MCF 10A (cell line): ENCODE measurements around the gene TMEM151B. TPM values are rescaled to one million over a fixed set of nuclear protein-coding genes. Genes with fewer than 3 reads are reported as not detected.

Experiments used
- Bru-seq: library from RNA; stranded (reverse); fragments of 400-500 nt; gene quantifications from one replicate; lab custom pipeline; 2021; lab: Mats Ljungman, UMichigan
- BruChase-seq, 2 experiments: library from RNA; stranded (reverse); fragments of 400-500 nt; gene quantifications; one replicate each; lab custom pipeline; 2021; lab: Mats Ljungman, UMichigan
- BruUV-seq: library from RNA; stranded (reverse); fragments of 400-500 nt; replicated peaks from 2 replicates; lab custom pipeline; 2021; lab: Mats Ljungman, UMichigan
- CTCF ChIA-PET: fragments of 300-600 bp; sonication (Branson Sonifier 250); formaldehyde crosslinking; extraction: SDS; loops from one replicate; lab custom pipeline; 2021; ENCODE audit warnings: antibody characterized with exemption, inconsistent platforms; lab: Yijun Ruan, JAX
- POLR2A ChIA-PET: fragments of 300-600, 350-650 bp; sonication (Branson Sonifier 250); formaldehyde crosslinking; extraction: SDS; loops from one replicate; lab custom pipeline; 2020; ENCODE audit warnings: antibody characterized with exemption, inconsistent platforms; lab: Yijun Ruan, JAX
- DNase-seq: peaks from one replicate; pipeline ENCODE4 v3.0.0-alpha.2; 2018; ENCODE audit not compliant: unreplicated experiment
- H3K27ac Mint-ChIP-seq: one replicate; pipeline ENCODE4 v1.8.0; 2022; ENCODE audit warnings: mild to moderate bottlenecking, low read depth, mixed read lengths; ENCODE audit not compliant: unreplicated experiment
- H3K27me3 Mint-ChIP-seq: one replicate; pipeline ENCODE4 v1.8.0; 2022; ENCODE audit warnings: mixed read lengths; ENCODE audit not compliant: insufficient read depth, unreplicated experiment
- H3K36me3 Mint-ChIP-seq: one replicate; pipeline ENCODE4 v1.8.0; 2022; ENCODE audit warnings: mild to moderate bottlenecking, moderate library complexity, mixed read lengths; ENCODE audit not compliant: insufficient read depth, unreplicated experiment
- H3K4me1 Mint-ChIP-seq: one replicate; pipeline ENCODE4 v1.8.0; 2022; ENCODE audit warnings: mixed read lengths; ENCODE audit not compliant: insufficient read depth, unreplicated experiment
- H3K4me3 Mint-ChIP-seq: one replicate; pipeline ENCODE4 v1.8.0; 2022; ENCODE audit warnings: mild to moderate bottlenecking, moderate library complexity, mixed read lengths; ENCODE audit not compliant: unreplicated experiment
- H3K9me3 Mint-ChIP-seq: one replicate; pipeline ENCODE4 v1.8.0; 2022; ENCODE audit warnings: mixed read lengths; ENCODE audit not compliant: unreplicated experiment
- CTCF ChIP-seq: fragments of 200-600 bp; IDR thresholded peaks from one replicate; pipeline ENCODE4 v1.8.0; 2022; ENCODE audit warnings: antibody characterized with exemption, mild to moderate bottlenecking; ENCODE audit not compliant: unreplicated experiment
- intact Hi-C: fragments of 100-400 bp; cut with micrococcal nuclease; formaldehyde crosslinking; loops from 2 replicates; pipeline ENCODE4 v1.14.1; 2022
- long read RNA-seq: library from polyadenylated mRNA; stranded (forward); transcript quantifications from one replicate; pipeline ENCODE4 v2.0.0, GENCODE V29; 2022
- total RNA-seq: library from RNA; stranded (reverse); gene quantifications from 2 replicates; pipeline ENCODE4 v1.2.3, GENCODE V29; 2022

The TMEM151B gene
- total RNA-seq (not detected in 2 replicates), Bru-seq, nascent RNA (not detected), BruChase-seq, experiment 1, labeled RNA remaining after a 6-hour chase (not detected), BruChase-seq, experiment 2, labeled RNA remaining after a 2-hour chase (not detected)
- long read RNA-seq: 0 reads

- POLR2A ChIA-PET: interaction anchor here (0.7 to 4.2 kb wide), 2 partner anchors 37 to 70 kb away, joined by 3 to 17 read pairs; no protein-coding TSS in a partner anchor
- Mint-ChIP-seq H3K27ac (no peak within 1 kb of the TSS), H3K27me3 (peaks cover 39% of the 10 kb centered on the region), H3K4me3 (no peak within 1 kb of the TSS), H3K9me3 (no peaks in the 10 kb centered on the region), H3K36me3 (no peaks in the 10 kb centered on the region), H3K4me1 (no peaks in the 10 kb centered on the region)
- no TSS peak for BruUV-seq
- TF ChIP-seq CTCF: no peak
- intact Hi-C loops: loop anchor here (2.0 to 5.0 kb wide), 2 partner anchors 35 to 187 kb away; no protein-coding TSS in a partner anchor
- no peak for DNase-seq
- CTCF ChIA-PET: interaction anchor here (0.6 to 5.8 kb wide), 4 partner anchors 26 to 1235 kb away, joined by 3 to 214 read pairs (median 4); no protein-coding TSS in a partner anchor
These were observed at the start of gene TMEM151B for GRCh38 chr6:44269921-44270525. TSS of gene TMEM151B (plus strand) at chr6:44270450. CDS start at chr6:44270743, 293 bp downstream.

- no peak for TF ChIP-seq CTCF
- intact Hi-C loops: loop anchor here (1.0 to 2.0 kb wide), 3 partner anchors 16 to 48 kb away; partner anchors contain the start of gene SLC35B2
- Mint-ChIP-seq H3K9me3 (no peaks in the 10 kb centered on the region), H3K4me3 (peak overlapping the region; percentile 47), H3K36me3 (no peaks in the 10 kb centered on the region), H3K4me1 (peaks cover 33% of the 10 kb centered on the region), H3K27ac (peak overlapping the region; percentile 89), H3K27me3 (no peaks in the 10 kb centered on the region)
- ChIA-PET CTCF (interaction anchor here (0.6 to 6.0 kb wide), 15 partner anchors 13 to 448 kb away, joined by 3 to 52 read pairs (median 4); partner anchors contain the start of gene SLC35B2), POLR2A (interaction anchor here (1.2 to 5.4 kb wide), 5 partner anchors 15 to 36 kb away, joined by 5 to 62 read pairs (median 8); partner anchors contain the start of genes HSP90AB1 and SLC35B2)
- DNase-seq: no peak
- BruUV-seq: no TSS peak
These were observed 49.3 kb upstream of the TMEM151B start for GRCh38 chr6:44220913-44221290.

- DNase-seq: peak; percentile 96
- Mint-ChIP-seq H3K36me3 (no peaks in the 10 kb centered on the region), H3K27ac (peak overlapping the region; percentile 89), H3K4me3 (peak overlapping the region; percentile 47), H3K27me3 (no peaks in the 10 kb centered on the region), H3K9me3 (no peaks in the 10 kb centered on the region), H3K4me1 (peaks cover 37% of the 10 kb centered on the region)
- CTCF ChIA-PET: interaction anchor here (0.6 to 6.0 kb wide), 17 partner anchors 9 to 1260 kb away, joined by 3 to 52 read pairs (median 4); partner anchors contain the start of gene SLC35B2
- no TSS peak for BruUV-seq
- intact Hi-C loops: loop anchor here (1.0 to 2.0 kb wide), 3 partner anchors 16 to 49 kb away; partner anchors contain the start of gene SLC35B2
- POLR2A ChIA-PET: interaction anchor here (1.0 to 5.4 kb wide), 7 partner anchors 9 to 35 kb away, joined by 3 to 62 read pairs (median 6); partner anchors contain the start of genes HSP90AB1 and SLC35B2
- peak; percentile 76 for TF ChIP-seq CTCF
These were observed 48.8 kb upstream of the TMEM151B start for GRCh38 chr6:44221291-44221960.
